OCI-LY7 (cell line): ENCODE data around the gene FGFR4. TPM values are rescaled to one million over a fixed set of nuclear protein-coding genes. Genes with fewer than 3 reads are reported as not detected.

Experiments used
- BruUV-seq: library from RNA; stranded (reverse); fragments of 400-500 nt; replicated peaks from 2 replicates; lab custom pipeline; 2021; lab: Mats Ljungman, UMichigan
- CTCF ChIA-PET: fragments of 300-600 bp; sonication (Branson Sonifier 250); formaldehyde crosslinking; loops from one replicate; lab custom pipeline; 2022; ENCODE audit warnings: antibody characterized with exemption; ENCODE audit not compliant: unreplicated experiment; lab: Charles Lee
- POLR2A ChIA-PET: fragments of 300-600 bp; sonication (Branson Sonifier 250); formaldehyde crosslinking; loops from one replicate; lab custom pipeline; 2022; ENCODE audit warnings: antibody characterized with exemption; lab: Charles Lee
- DNase-seq: peaks from one replicate; pipeline ENCODE4 v3.0.0-alpha.2; 2015; ENCODE audit warnings: low spot score
- H2AFZ ChIP-seq: fragments of 200-600 bp; sonication (generic), shearing (Covaris generic); 2 replicates; pipeline ENCODE4 v1.6.1; 2014; ENCODE audit warnings: mild to moderate bottlenecking, antibody characterized with exemption, low read length, moderate library complexity
- H3K27ac ChIP-seq: fragments of 200-600 bp; sonication (generic); 2 replicates; pipeline ENCODE4 v1.5.1; 2014; ENCODE audit warnings: mixed run types, low read depth, mild to moderate bottlenecking, moderate library complexity, low read length, inconsistent platforms; ENCODE audit not compliant: poor library complexity, severe bottlenecking
- H3K36me3 ChIP-seq: fragments of 200-600 bp; sonication (generic); 2 replicates; pipeline ENCODE4 v1.6.1; 2014; ENCODE audit warnings: mild to moderate bottlenecking, antibody characterized with exemption, low read length, moderate library complexity, mixed read lengths; ENCODE audit not compliant: insufficient read depth
- H3K4me1 ChIP-seq: fragments of 200-600 bp; sonication (generic); 2 replicates; pipeline ENCODE4 v1.5.1; 2014; ENCODE audit warnings: mild to moderate bottlenecking, low read length; ENCODE audit not compliant: insufficient read depth, poor library complexity, severe bottlenecking
- H3K4me2 ChIP-seq: fragments of 200-600 bp; sonication (generic); 2 replicates; pipeline ENCODE4 v1.6.1; 2014; ENCODE audit warnings: mild to moderate bottlenecking, low read length
- H3K4me3 ChIP-seq: fragments of 200-600 bp; sonication (generic); 2 replicates; pipeline ENCODE4 v1.5.1; 2014; ENCODE audit warnings: mild to moderate bottlenecking, low read depth, low read length; ENCODE audit not compliant: poor library complexity, severe bottlenecking
- H3K79me2 ChIP-seq: fragments of 200-600 bp; sonication (generic); 2 replicates; pipeline ENCODE4 v1.6.1; 2016; ENCODE audit warnings: low read depth, mild to moderate bottlenecking, low read length, moderate library complexity, mixed read lengths; ENCODE audit not compliant: insufficient read depth
- H3K9me2 ChIP-seq: fragments of 200-600 bp; sonication (generic); 2 replicates; pipeline ENCODE4 v1.6.1; 2016; ENCODE audit warnings: mild to moderate bottlenecking, low read length, mixed read lengths; ENCODE audit not compliant: insufficient read depth
- H3K9me3 ChIP-seq: fragments of 200-600 bp; sonication (generic); 2 replicates; pipeline ENCODE4 v1.6.1; 2014; ENCODE audit warnings: mild to moderate bottlenecking, mixed run types, low read length, mixed read lengths
- H4K20me1 ChIP-seq: fragments of 200-600 bp; sonication (generic); 2 replicates; pipeline ENCODE4 v1.6.1; 2014; ENCODE audit warnings: mild to moderate bottlenecking, antibody characterized with exemption, low read length, moderate library complexity, mixed read lengths; ENCODE audit not compliant: insufficient read depth
- CTCF ChIP-seq: fragments of 200-600 bp; sonication (generic); conservative IDR thresholded peaks from 2 replicates; pipeline ENCODE4 v1.5.1; 2014; ENCODE audit warnings: mild to moderate bottlenecking, antibody characterized with exemption, low read length, moderate library complexity, mixed read lengths
- EZH2phosphoT487 ChIP-seq: fragments of 200-600 bp; sonication (generic); IDR thresholded peaks from 2 replicates; pipeline ENCODE4 v1.6.1; 2018; ENCODE audit warnings: low read depth, borderline replicate concordance, mild to moderate bottlenecking, mixed run types, antibody characterized with exemption, low read length, moderate library complexity, mixed read lengths
- intact Hi-C: fragments of 100-400 bp; cut with micrococcal nuclease; formaldehyde crosslinking; loops from one replicate; pipeline ENCODE4 v1.10.0; 2022; ENCODE audit not compliant: unreplicated experiment
- total RNA-seq, 2 experiments: library from RNA; depleted of rRNA in 1 of 2; stranded (reverse); fragments of >200 nt in 1 of 2; shearing (Covaris generic) in 1 of 2; gene quantifications; 2 replicates each; pipeline ENCODE4 v1.2.3, GENCODE V29; 2014 to 2022

Gene FGFR4
- total RNA-seq, 2 experiments from 2014 or later, result 1.2 to 4.5 TPM

DNA sequence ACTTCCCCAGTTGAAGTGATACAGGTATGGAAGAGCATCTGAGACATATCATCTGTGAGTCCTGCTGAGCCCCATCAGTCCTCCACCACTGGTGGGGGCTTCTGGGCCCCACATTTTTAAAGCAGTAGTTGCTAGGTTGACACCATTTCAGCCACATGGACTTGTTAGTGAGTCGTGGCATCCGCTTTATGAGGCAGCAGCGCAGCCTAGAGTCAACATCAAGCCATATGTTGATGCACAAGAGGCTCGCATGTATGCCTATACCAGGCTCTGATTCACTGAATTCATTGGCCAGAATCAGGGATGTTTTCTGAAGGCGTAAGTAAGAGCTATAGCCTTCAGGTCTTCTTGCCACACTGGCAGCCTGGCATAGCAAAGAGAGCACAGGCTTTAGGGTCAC, 37.4 kb upstream of the FGFR4 start:
- CTCF ChIA-PET, result no interaction called here

GRCh38 chr5:177064500-177065277, 22.0 kb upstream of the FGFR4 start:
- Histone ChIP-seq H3K36me3 (peaks cover 43% of the 10 kb centered on the region), H2AFZ (no peak overlapping the region), H3K4me1 (no peaks in the 10 kb centered on the region), H3K27ac (no peak overlapping the region), H3K4me2 (no peak overlapping the region), H3K9me3 (no peaks in the 10 kb centered on the region), H3K4me3 (no peak overlapping the region), H4K20me1 (no peaks in the 10 kb centered on the region), H3K79me2 (no peaks in the 10 kb centered on the region), H3K9me2 (no peaks in the 10 kb centered on the region)
- DNase-seq, result no peak
- ChIA-PET CTCF (no interaction called here), POLR2A (no interaction called here)
- intact Hi-C loops, result no loop called here
- TF ChIP-seq CTCF (no peak), EZH2phosphoT487 (no peak)
- no TSS peak for BruUV-seq

More for the DNA sequence above, 37.4 kb upstream of the FGFR4 start:
- H3K4me2 ChIP-seq, result no peak overlapping the region
- H3K79me2 ChIP-seq, result no peaks in the 10 kb centered on the region
- H3K27ac ChIP-seq, result no peak overlapping the region
- H4K20me1 ChIP-seq, result no peaks in the 10 kb centered on the region
- H3K4me3 ChIP-seq, result no peak overlapping the region
- no peak overlapping the region for H2AFZ ChIP-seq
- POLR2A ChIA-PET, result no interaction called here
- no TSS peak for BruUV-seq
- peaks cover 93% of the 10 kb centered on the region for H3K36me3 ChIP-seq
- no peaks in the 10 kb centered on the region for H3K9me2 ChIP-seq
- peak; percentile 34 for DNase-seq
- no peaks in the 10 kb centered on the region for H3K9me3 ChIP-seq
- no peaks in the 10 kb centered on the region for H3K4me1 ChIP-seq
- TF ChIP-seq CTCF (peak; percentile 31; the same call in 1 of the 2 replicates), EZH2phosphoT487 (no peak)
- intact Hi-C loops, result no loop called here

GRCh38 chr5:177065491-177065890, 21.2 kb upstream of the FGFR4 start:
- intact Hi-C loops, result no loop called here
- Histone ChIP-seq H4K20me1 (no peaks in the 10 kb centered on the region), H3K4me1 (peaks cover 6% of the 10 kb centered on the region), H3K4me2 (no peak overlapping the region), H3K9me2 (no peaks in the 10 kb centered on the region), H3K36me3 (peaks cover 37% of the 10 kb centered on the region), H3K4me3 (no peak overlapping the region), H3K79me2 (no peaks in the 10 kb centered on the region), H2AFZ (no peak overlapping the region), H3K9me3 (no peaks in the 10 kb centered on the region), H3K27ac (no peak overlapping the region)
- BruUV-seq, result no TSS peak
- ChIA-PET CTCF (no interaction called here), POLR2A (interaction anchor here (0.5 kb wide), 1 partner anchor 178 kb away, joined by 3 read pairs; no protein-coding TSS in a partner anchor)
- TF ChIP-seq CTCF, result no peak
- no peak for TF ChIP-seq EZH2phosphoT487
- DNase-seq, result no peak
